ENCODE results near the gene KATNB1.
"Not testable (repeated sequence)": the region's sequence is repeated elsewhere in the genome, so short reads cannot be mapped to it uniquely, and the experiment has no call there.

Gene KATNB1

DNA sequence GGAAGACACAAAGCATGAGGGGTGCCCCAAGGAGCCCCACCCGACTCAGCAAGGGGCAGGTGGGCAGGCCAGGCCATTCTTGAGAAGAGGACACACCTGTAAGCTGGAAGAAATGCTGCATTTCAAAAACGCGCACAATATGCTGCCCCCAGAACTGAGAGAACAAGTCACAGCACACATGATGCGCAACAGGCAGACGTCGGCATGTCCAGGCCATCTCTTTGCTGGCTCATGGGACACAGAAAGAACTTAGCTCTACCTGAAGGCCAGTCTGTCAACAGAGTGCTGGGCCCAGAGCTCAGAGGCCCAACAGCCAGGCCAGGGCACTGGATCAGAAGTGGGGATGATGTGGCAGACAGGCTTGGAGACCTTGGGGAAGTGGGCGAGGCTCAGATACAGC is 48.8 kb downstream of the KATNB1 start:
- Mint-ChIP-seq H3K27ac (no peak overlapping the region), H3K4me3 (no peak overlapping the region), H3K27me3 (no peaks in the 10 kb centered on the region), H3K4me1 (no peaks in the 10 kb centered on the region), H3K36me3 (ENCODE audit: low read depth) (no peaks in the 10 kb centered on the region), H3K9me3 (no peaks in the 10 kb centered on the region)
- ATAC-seq (no peak), DNase-seq (no peak)

DNA sequence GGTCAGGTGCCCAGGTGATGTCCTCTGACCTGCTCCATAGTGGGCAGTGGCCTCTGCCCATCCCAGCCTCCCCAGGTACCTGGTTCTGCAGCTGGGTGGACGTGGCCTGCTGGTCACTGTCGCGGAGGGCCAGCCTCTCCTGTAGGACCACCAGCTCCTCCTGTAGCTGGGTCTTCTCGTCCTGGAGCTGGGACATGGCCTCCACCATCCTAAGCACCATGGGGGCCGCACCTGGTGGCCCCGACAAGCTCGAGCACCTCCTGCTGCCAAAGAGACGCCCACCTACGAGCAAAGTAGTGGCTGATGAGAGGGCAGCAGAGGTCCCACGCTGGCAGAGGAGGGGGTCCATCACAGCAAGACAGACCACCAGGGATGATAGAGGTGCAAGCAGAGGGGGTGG is 49.8 kb downstream of the KATNB1 start:
- Mint-ChIP-seq H3K27ac (no peak overlapping the region), H3K27me3 (no peaks in the 10 kb centered on the region), H3K4me1 (no peaks in the 10 kb centered on the region), H3K9me3 (no peaks in the 10 kb centered on the region), H3K4me3 (no peak overlapping the region), H3K36me3 (ENCODE audit: low read depth) (no peaks in the 10 kb centered on the region)
- no peak for ATAC-seq
- no peak for DNase-seq

DNA sequence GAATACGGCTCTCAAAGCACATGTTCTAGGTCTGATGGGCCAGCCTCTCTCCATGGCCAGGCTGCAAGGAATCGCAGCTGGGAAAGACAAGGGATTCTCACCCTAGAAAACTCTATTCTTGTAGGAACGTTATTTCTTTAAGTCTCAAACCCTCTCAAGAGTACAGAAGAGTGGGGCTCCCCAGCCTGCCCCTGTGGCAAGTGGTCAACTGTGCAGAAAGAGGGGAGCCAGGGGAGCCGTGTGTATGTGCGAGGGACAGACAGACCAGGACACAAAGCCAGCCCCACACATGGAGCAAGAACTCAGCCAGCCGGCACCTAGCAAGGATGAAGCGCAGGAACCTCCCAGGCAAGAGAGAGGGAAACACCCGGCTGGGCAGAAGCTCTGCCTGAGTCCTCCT is 50.4 kb downstream of the KATNB1 start:
- H3K27ac Mint-ChIP-seq: no peak overlapping the region
- ATAC-seq: no peak

DNA sequence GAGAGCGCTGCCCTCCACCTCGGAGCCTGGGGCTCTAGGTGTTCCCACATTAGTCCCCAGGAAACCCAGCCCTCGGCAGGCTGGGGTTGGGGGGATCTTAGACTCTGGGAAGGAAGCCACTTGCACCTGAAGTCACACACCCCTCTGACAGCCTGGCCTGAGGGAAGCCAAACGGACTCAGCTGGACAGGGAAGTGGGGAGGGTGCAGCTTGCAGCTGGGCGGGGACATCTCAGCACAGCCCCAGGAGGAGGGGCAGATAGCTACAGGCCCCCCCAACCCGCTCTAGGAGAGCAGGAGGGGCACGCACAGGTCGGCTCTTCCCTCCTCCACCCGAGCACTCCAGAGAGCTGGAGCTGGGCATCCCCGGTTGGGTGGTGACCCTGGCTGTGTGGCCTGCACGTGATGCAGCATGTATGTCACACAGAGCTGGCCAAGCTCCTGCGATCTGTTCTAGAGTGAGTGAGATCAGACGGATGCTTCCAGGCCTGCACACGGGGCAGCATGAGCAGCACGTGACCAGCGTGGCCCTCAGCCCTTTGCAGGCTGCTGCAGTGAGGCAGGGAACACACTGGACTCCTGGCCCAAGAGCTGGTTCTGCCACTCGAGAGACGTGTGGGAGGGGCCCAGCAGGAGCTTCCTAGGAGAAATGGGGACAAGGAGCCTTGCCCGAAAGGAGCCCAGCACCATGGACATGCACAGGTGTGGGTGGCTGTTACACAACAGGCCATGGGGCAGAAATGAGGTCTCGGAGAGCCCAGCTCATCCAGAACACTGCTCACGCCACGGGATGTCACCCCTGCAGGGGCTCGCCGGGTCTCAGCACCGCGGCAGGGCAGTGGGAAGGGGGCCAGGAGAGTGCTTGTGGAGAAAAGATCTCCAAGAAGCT is 51.3 kb downstream of the KATNB1 start:
- H3K36me3 Mint-ChIP-seq (ENCODE audit: low read depth): no peaks in the 10 kb centered on the region
- ATAC-seq (no peak), DNase-seq (no peak)
- no peak overlapping the region for H3K4me3 Mint-ChIP-seq
- H3K27ac Mint-ChIP-seq: no peak overlapping the region
- no peaks in the 10 kb centered on the region for H3K9me3 Mint-ChIP-seq
- no peaks in the 10 kb centered on the region for H3K4me1 Mint-ChIP-seq
- no peaks in the 10 kb centered on the region for H3K27me3 Mint-ChIP-seq

More for the DNA sequence above, 50.4 kb downstream of the KATNB1 start:
- Mint-ChIP-seq H3K4me3 (no peak overlapping the region), H3K4me1 (no peaks in the 10 kb centered on the region), H3K36me3 (ENCODE audit: low read depth) (no peaks in the 10 kb centered on the region), H3K27me3 (no peaks in the 10 kb centered on the region), H3K9me3 (no peaks in the 10 kb centered on the region)
- no peak for DNase-seq

DNA sequence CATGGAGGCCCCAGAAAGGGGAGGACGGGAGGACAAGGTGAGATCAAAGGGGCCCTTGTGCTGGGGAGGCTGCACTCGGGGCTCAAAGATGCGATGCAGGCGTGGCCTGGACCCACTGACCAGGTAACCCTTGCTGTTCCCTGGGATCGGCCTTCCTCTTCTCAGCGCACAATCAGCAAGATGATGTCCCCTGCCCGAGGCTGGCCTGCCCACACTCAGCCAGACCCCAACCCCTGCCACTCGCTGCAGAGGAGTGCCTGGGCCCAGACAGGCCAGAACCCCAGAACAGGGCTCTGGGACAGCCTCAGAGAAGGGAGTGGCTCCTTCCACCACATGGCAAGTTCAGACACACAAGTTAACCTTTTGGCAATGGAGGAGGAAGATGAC is 51.9 kb downstream of the KATNB1 start:
- H3K27ac Mint-ChIP-seq: no peak overlapping the region
- H3K9me3 Mint-ChIP-seq: no peaks in the 10 kb centered on the region
- ATAC-seq: no peak
- no peak for DNase-seq
- no peaks in the 10 kb centered on the region for H3K36me3 Mint-ChIP-seq (ENCODE audit: low read depth)
- no peaks in the 10 kb centered on the region for H3K4me1 Mint-ChIP-seq
- no peaks in the 10 kb centered on the region for H3K27me3 Mint-ChIP-seq
- H3K4me3 Mint-ChIP-seq: no peak overlapping the region

DNA sequence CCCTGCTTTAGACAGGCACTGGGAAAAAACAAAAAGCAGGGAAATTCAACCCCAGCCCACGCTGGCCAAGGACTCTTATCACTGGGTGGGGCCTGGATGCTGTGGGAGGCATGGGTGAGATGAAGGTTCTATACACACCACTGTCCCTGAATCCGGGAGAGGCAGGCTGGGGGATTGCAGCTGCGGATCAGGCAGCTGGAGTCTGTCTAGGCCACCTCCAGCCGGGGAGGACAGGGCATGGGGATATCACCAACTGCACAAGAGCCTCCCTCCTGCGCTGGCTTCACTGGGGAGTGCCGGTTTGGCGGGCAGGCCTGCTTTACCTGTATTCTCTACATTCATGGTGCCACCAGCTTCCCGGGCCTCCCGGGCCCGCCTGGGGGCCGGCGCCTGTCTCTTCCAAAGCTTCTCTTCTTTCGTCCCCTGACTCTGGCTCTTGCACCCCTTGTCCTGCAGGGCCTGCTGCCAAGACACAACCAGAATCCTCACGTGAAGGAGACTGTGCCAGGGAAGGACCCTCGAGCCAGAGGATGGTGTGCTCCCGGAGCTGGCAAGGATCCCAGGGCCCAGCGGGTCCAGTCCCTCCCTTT is 52.8 kb downstream of the KATNB1 start:
- no peak for DNase-seq
- H3K36me3 Mint-ChIP-seq (ENCODE audit: low read depth): no peaks in the 10 kb centered on the region
- H3K4me3 Mint-ChIP-seq: no peak overlapping the region
- H3K9me3 Mint-ChIP-seq: no peaks in the 10 kb centered on the region
- no peaks in the 10 kb centered on the region for H3K27me3 Mint-ChIP-seq
- H3K4me1 Mint-ChIP-seq: no peaks in the 10 kb centered on the region
- no peak for ATAC-seq
- no peak overlapping the region for H3K27ac Mint-ChIP-seq

DNA sequence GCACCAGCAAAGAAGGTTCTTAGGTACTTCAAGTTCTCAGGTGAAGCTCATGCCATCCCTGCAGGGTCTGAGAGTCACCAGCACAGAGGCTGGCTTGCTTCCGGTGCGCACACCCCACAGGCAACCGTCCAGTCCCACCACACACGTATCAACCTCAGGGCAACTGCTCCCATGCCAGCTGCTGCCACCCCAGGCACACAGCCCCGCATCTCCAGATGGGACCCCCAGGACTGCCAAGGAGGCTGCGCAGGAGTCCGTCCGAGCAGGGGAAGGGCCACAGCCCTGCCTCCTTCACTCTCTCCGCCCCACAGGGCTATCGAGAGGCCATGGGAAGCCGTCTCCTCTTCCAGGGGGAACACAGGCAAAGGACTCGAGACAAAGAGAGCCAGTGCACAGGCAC is 53.4 kb downstream of the KATNB1 start:
- H3K36me3 Mint-ChIP-seq (ENCODE audit: low read depth): no peaks in the 10 kb centered on the region
- H3K27ac Mint-ChIP-seq: no peak overlapping the region
- ATAC-seq: no peak
- H3K4me3 Mint-ChIP-seq: no peak overlapping the region
- no peaks in the 10 kb centered on the region for H3K27me3 Mint-ChIP-seq
- DNase-seq: no peak
- no peaks in the 10 kb centered on the region for H3K9me3 Mint-ChIP-seq
- H3K4me1 Mint-ChIP-seq: no peaks in the 10 kb centered on the region

DNA sequence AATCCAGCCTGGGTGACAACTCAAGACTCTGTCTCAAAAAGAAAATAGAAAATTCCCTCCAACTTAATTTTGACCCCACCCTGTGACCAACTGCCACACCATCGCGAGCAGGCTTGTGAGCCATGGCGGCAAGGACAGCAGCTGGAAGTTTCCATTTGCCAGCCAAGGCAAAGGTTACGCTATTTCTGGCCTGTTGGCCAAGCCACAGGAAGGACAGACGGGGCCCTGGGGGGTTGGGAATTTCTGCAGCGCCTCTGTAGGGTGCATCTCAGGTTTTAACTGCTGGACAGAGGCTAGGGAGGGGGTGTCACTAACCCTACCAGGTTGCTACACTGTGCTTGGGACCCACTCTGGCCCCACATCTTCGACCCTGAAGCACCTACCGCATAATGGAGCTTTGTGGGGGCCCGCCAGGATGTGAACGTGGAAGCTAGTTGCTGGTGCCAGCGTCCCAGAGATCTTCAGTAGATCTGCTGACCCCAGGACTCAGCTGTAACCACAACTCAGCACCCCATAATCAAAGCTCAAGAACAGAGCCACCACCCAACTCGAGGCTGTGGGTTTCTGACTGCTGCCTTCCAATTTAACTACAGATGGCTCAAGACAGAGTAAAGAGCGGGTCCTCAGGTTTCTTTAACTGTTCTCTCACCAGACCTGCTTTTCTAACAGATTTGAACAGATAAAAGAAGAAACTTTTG is 55.8 kb downstream of the KATNB1 start:
- H3K4me3 Mint-ChIP-seq: no peak overlapping the region
- H3K27me3 Mint-ChIP-seq: no peaks in the 10 kb centered on the region
- DNase-seq: no peak
- H3K9me3 Mint-ChIP-seq: no peaks in the 10 kb centered on the region
- no peak overlapping the region for H3K27ac Mint-ChIP-seq
- ATAC-seq: no peak
- no peaks in the 10 kb centered on the region for H3K36me3 Mint-ChIP-seq (ENCODE audit: low read depth)
- H3K4me1 Mint-ChIP-seq: no peaks in the 10 kb centered on the region

DNA sequence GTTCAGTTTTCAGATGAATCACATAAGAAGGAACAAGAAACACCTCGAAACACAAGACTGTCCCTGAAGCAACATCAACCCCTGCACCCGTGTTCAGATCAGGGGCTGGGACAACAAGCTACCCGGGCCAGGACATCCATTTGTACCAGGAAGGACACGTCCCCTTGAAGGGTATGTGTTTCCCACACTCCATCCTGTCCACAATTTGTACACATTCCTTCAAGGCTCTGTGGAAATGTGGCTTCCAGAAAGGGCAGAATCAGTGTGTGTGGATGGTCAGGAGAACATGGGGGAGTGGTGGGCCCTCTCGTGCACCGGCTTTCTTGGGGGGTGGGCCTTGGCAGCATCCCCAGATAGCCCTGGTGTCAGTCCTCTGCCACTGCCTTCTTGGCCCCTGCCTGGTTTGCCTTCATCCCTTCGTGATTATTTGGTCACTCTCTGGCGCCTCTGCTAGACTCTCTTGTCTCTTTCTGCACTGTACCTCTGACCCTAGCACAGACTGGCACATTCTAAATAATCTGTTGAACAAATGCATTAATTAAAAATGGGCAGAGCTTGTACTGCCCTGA is 56.4 kb downstream of the KATNB1 start:
- no peaks in the 10 kb centered on the region for H3K9me3 Mint-ChIP-seq
- H3K27me3 Mint-ChIP-seq: no peaks in the 10 kb centered on the region
- no peaks in the 10 kb centered on the region for H3K36me3 Mint-ChIP-seq (ENCODE audit: low read depth)
- DNase-seq (no peak), ATAC-seq (no peak)
- no peak overlapping the region for H3K4me3 Mint-ChIP-seq
- H3K4me1 Mint-ChIP-seq: no peaks in the 10 kb centered on the region
- no peak overlapping the region for H3K27ac Mint-ChIP-seq

DNA sequence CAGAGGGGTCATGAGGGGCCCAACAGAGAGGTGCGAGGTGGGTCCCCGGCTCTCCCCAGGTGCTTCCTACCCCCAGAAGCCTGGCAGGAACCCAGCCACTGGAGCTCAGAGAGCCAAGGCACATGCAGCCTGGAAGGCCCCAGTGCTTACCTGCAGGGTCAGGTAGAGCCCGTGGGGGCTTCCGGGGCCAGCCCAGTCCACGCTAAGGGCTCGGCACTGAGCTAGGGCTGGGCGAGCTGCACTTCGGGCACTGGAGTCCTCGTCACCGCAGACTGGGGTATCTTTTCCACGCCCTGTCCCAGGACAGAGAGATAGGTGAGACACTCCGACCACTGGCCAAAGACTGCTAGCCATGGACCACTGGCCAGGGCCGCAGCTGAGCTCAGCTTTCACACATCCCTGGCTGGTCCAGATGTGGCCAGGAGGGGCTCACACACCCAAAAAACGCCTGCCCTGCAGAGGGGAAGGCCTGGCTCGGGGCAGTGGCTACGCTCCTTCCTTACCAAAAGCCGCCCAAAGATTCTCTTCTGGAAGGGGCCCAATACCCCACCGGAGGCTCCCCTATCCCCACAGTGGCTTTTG is 59.4 kb downstream of the KATNB1 start:
- no peak overlapping the region for H3K27ac Mint-ChIP-seq
- H3K9me3 Mint-ChIP-seq: no peaks in the 10 kb centered on the region
- H3K4me3 Mint-ChIP-seq: no peak overlapping the region
- H3K36me3 Mint-ChIP-seq (ENCODE audit: low read depth): no peaks in the 10 kb centered on the region
- ATAC-seq (no peak), DNase-seq (no peak)
- H3K4me1 Mint-ChIP-seq: peaks cover 12% of the 10 kb centered on the region
- H3K27me3 Mint-ChIP-seq: peaks cover 5% of the 10 kb centered on the region

DNA sequence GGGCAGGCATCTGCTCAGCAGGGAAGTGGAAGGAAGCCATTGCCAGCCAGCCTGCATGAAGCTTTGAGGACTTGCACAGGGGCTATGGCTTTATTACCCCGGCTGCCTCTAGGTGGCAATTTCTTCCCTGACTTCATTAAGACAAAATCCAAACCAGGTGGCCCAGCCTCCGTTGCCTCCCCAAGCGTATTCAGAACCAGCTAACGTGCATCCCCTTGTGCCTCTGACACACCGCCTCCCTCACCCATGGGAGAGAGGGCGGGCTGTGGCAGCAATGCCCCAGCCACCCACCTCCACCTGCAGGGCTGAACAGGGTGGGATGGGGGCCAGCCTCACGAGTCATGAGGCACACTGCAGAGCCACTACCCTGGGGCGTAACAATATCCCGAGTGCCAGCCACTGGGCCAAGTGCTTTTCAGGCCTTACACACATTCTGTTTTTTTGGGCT is 59.9 kb downstream of the KATNB1 start:
- DNase-seq (no peak), ATAC-seq (peak; percentile 34)
- H3K4me3 Mint-ChIP-seq: no peak overlapping the region
- no peaks in the 10 kb centered on the region for H3K36me3 Mint-ChIP-seq (ENCODE audit: low read depth)
- H3K27ac Mint-ChIP-seq: no peak overlapping the region
- H3K9me3 Mint-ChIP-seq: no peaks in the 10 kb centered on the region
- peaks cover 8% of the 10 kb centered on the region for H3K27me3 Mint-ChIP-seq
- H3K4me1 Mint-ChIP-seq: peaks cover 15% of the 10 kb centered on the region

DNA sequence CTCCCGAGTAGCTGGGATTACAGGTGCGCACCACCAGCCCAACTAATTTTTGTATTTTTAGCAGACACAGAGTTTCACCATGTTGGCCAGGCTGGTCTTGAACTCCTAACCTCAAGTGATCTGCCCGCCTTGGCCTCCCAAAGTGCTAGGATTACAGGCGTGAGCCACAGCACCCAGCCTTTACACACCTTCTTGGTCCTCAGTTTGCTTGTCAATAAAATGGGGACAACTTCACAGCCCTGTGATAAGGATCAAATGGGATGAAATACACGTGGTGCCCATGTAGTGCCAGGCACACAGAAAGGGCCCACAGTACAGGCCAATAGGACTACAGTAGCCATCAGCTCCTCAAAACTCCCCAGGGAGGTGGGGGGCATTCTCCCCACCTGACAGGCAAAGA is 60.4 kb downstream of the KATNB1 start:
- not testable (repeated sequence) for H3K4me3 Mint-ChIP-seq; ATAC-seq; H3K9me3 Mint-ChIP-seq; H3K36me3 Mint-ChIP-seq (ENCODE audit: low read depth); DNase-seq; H3K27ac Mint-ChIP-seq
- H3K4me1 Mint-ChIP-seq: peaks cover 21% of the 10 kb centered on the region
- peaks cover 14% of the 10 kb centered on the region for H3K27me3 Mint-ChIP-seq

DNA sequence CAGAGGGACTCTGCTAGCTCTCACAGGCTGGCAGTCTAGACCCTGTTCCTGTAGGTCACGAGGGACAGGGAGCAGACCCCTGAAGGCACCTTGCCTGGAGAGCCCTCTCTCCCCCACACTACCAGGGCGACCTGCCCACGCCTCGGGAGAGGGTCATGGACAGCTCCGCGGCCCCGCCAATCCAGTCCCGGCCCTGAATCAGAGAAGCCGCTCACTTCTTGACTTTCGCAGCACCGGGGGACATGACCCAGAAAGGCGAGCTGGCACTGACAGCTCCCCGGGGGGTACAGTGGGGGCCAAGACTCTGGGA is 61.6 kb downstream of the KATNB1 start:
- DNase-seq: no peak
- Mint-ChIP-seq H3K4me3 (no peak overlapping the region), H3K4me1 (peaks cover 27% of the 10 kb centered on the region), H3K36me3 (ENCODE audit: low read depth) (no peaks in the 10 kb centered on the region), H3K27ac (no peak overlapping the region), H3K27me3 (peaks cover 15% of the 10 kb centered on the region), H3K9me3 (no peaks in the 10 kb centered on the region)
- no peak for ATAC-seq

DNA sequence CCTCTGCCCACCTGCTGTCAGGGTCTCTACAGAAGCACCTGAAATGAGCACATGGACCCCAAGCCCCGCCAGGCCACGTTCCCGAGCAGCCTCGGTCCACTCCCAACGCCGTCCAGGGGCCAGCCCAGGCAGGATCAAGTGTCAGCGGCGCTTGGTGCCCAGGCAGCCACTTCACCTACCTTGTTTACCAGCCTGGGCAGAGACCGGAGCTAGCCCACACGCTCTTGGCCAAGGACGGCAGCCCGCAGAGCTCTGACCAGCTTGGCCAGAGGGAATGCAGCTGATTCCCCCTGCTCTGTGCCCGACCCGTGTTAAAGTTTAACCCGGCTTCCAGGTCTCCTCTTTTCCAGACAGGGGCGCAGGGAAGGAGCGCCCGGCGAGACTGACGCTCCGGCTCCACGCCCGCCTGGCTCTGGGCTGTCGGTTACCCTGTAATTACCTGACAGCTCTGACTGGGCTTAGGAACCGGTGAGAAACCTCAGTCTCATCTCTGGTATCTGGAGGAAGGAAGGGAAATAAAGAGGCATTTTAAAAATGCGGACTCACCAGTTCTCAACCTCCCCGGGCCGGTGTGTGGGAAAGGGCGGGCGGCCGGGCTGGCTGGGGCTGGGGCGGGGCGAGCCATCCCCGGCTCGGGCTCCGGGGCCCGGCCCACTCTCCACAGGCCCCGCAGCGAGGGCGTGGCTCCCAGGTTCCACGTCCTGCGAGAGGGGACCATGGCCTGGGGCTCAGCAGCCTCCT is 62.1 kb downstream of the KATNB1 start:
- no peak for ATAC-seq
- H3K27me3 Mint-ChIP-seq: peaks cover 17% of the 10 kb centered on the region

More for the DNA sequence above, 62.1 kb downstream of the KATNB1 start:
- H3K4me3 Mint-ChIP-seq: no peak overlapping the region
- no peaks in the 10 kb centered on the region for H3K9me3 Mint-ChIP-seq
- peaks cover 30% of the 10 kb centered on the region for H3K4me1 Mint-ChIP-seq
- no peak overlapping the region for H3K27ac Mint-ChIP-seq
- H3K36me3 Mint-ChIP-seq (ENCODE audit: low read depth): no peaks in the 10 kb centered on the region
- DNase-seq: no peak
